ENCODE data around the gene VGLL4.
"Not testable (repeated sequence)": the region's sequence is repeated elsewhere in the genome, so short reads cannot be mapped to it uniquely, and the experiment has no call there.

The VGLL4 gene

DNA sequence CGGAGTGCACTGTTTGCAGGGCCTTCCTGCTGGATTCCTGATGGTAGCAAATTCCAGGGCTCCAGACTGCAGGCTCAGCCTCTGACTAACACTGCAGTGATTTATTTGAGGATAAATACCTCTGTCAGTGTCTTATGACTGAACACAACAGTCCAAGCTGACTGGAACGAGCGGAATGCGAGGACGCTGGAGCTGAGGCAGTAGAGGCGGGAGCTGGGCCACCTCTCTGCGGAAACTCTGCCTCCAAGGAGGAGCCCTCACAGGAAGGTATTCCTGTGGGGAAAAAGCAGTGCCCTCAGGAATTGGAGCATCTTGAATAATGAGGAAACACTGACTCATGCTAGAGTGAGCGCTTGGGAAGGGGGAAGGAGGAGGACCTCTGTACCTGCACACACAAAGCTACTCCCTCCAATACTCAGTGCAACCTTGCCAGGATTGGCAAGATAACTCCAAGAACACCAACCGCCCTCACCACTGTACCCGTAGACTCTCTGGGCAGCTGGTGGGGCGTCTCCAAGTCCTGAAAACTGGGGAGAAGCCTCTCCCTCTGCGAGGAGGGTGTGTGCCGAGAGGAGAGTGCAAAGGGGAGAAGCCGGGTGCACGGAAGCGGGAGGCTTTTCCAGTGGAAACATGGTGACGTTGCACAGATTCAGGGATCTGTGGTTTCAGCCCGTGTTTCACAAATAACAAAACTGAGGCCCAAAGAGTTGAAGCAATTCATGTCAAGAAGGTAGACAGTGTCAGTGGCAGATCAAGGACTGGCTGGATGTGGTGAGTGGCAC is 43.0 kb downstream of the VGLL4 start:
- no peak for TF ChIP-seq ZNF274 (IDR thresholded peaks at IDR 0.05; ENCODE audit: low read depth, low read length)
- no peak overlapping the region for H3K4me3 ChIP-seq (ENCODE audit: low read length)

- TF ChIP-seq ZNF274 (IDR thresholded peaks at IDR 0.05; ENCODE audit: low read depth, low read length), result no peak
- no peak overlapping the region for H3K4me3 ChIP-seq (ENCODE audit: low read length)
Observed at GRCh38 chr3:11596387-11596786, 47.3 kb downstream of the VGLL4 start.

DNA sequence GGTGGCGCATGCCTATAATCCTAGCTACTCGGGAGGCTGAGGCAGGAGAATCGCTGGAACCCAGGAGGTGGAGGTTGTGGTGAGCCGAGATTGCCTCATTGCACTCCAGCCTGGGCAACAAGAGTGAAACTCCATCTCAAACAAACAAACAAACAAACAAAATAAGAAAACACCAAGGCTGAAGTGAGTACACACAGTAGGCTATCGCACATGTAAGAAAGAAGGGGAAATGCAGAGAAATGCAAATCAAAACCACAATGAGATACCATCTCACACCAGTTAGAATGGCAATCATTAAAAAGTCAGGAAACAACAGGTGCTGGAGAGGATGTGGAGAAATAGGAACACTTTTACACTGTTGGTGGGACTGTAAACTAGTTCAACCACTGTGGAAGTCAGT is 48.7 kb downstream of the VGLL4 start:
- H3K4me3 ChIP-seq (ENCODE audit: low read length), result not testable (repeated sequence)

DNA sequence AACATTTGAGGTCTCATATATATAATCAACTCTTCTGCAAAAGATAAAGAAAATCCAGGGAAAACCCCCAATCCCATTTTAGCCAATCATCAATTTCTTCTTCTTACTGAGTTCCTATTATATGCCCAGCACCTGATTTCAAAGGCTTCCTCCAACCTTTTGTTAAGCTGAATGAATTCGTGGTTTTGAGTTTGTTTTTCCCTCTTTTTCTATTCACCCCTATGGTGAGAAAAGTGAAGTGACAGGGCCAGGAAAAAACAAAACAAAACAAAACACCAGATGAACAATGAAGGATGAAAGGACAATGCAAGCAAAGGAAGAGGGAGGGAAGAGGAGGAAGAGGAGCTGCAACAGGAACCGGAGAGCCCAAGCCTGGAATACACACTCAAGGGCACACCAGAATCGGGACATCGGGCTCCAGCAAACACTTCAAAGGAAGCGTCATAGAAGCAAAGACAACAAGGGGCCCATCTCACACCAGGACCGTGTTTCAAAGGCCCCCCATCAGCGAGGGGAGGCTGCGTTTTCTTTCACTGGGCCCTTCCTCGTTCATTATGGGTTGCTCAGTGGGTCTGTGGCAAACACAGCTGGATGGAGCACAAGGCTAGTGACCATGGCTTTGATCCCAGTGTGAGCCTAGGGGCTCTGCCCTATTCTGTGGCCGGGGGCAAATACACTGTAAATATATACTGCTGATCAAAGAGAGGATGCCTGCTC is 50.2 kb downstream of the VGLL4 start:
- TF ChIP-seq ZNF274 (IDR thresholded peaks at IDR 0.05; ENCODE audit: low read depth, low read length), result no peak
- no peak overlapping the region for H3K4me3 ChIP-seq (ENCODE audit: low read length)

GRCh38 chr3:11592445-11593298 is 51.0 kb downstream of the VGLL4 start:
- TF ChIP-seq ZNF274 (IDR thresholded peaks at IDR 0.05; ENCODE audit: low read depth, low read length), result no peak
- no peak overlapping the region for H3K4me3 ChIP-seq (ENCODE audit: low read length)

DNA sequence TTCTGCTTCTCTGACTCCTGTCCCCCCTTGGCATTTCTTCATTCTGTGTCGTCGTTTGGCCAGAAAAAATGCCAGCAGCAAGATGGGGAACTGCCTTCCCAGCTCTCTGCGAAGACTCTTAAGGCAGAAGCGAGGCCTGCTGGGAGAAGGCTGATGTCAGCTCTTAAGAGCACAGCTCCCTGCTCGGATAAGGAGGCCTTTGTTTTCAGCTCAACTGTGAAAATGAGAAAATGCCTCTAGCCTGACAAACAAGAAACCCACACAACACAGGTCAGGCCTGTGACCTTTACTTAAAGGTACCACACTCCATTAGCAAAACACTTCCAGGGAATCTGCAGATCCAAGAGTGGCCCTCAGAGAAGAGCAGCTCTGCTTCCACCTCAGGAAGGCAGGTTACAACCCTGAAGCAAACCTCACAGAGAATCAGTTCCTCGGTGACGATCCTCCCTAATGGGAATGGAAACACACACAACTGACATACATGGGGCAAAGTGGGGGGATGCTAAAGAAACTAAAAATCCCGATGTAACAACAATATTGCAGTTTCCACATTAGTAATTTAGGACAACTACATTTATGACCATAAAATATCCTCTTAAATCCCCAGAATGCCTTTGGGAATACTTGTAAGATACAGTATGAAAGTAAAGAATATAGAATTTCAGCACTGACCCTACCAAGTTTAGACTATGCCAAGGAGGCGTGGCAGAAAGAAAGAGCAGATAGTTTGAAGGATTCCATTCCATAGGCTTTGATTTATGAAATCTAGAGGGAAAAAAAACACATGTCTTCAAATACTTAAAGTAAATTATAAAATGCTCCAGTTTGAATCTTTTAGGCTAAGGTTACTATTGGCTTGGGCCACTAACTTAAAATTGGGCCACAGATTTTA is 52.1 kb downstream of the VGLL4 start:
- no peak for TF ChIP-seq ZNF274 (IDR thresholded peaks at IDR 0.05; ENCODE audit: low read depth, low read length)
- H3K4me3 ChIP-seq (ENCODE audit: low read length), result no peak overlapping the region

DNA sequence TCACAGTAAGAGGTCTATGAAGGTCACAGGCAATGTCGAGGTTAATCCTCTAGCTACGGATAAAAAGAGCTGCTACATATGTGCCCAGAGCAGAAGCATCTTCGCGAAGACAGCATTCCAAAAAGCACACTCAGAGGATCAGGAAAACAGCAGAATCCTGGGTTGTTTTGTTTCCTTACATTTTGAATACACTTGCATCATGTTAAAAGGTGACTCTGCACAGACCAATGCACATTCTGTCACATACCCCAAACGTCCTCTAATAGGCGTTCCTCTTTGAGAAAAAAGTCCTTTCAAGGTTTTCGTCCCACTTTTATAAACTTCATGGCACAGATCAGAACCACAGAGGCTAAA is 52.7 kb downstream of the VGLL4 start:
- TF ChIP-seq ZNF274 (IDR thresholded peaks at IDR 0.05; ENCODE audit: low read depth, low read length), result no peak
- no peak overlapping the region for H3K4me3 ChIP-seq (ENCODE audit: low read length)

GRCh38 chr3:11589706-11590105 is 54.0 kb downstream of the VGLL4 start:
- H3K4me3 ChIP-seq (ENCODE audit: low read length), result no peak overlapping the region

DNA sequence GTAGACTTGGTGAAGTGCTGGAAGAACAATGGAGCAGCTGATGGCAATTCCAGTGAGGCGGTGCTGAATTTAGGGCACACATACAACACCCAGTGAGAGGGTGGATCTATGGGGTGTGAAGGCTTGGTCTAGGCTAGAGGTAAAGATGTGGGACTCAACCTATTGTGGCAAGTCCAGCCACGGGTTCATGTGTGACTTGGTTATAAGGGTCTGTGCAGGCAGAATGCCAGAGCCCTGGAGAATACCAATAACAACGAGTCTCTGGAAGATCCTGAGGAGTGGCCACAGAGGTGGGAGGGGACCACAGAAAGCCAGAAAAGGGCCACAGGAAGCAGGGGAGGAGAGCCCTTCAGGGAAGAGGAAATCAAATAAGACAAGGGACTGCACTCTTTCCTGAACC is 55.0 kb downstream of the VGLL4 start:
- H3K4me3 ChIP-seq (ENCODE audit: low read length), result no peak overlapping the region
- no peak for TF ChIP-seq ZNF274 (IDR thresholded peaks at IDR 0.05; ENCODE audit: low read depth, low read length)

More at GRCh38 chr3:11589706-11590105, 54.0 kb downstream of the VGLL4 start:
- TF ChIP-seq ZNF274 (IDR thresholded peaks at IDR 0.05; ENCODE audit: low read depth, low read length), result no peak

DNA sequence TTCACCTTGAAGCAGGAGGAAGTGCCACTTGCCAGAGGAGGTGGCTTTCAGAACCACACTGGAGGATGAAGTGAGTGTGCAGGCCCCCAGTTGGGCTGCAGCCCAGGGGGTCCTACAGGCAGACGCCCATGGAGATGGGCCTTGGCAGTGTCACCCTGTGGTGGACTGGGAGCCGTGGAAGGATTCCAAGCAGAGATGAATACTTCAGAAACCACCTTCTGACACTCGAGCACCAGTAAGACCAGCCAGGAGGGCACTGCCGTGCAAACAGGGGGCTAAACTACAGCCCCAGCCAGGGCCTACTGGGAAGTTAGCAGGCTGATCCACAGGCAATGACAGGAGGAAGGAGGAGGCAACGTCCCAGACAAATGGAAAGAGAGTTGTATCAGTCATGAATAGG is 55.4 kb downstream of the VGLL4 start:
- no peak for TF ChIP-seq ZNF274 (IDR thresholded peaks at IDR 0.05; ENCODE audit: low read depth, low read length)
- H3K4me3 ChIP-seq (ENCODE audit: low read length), result no peak overlapping the region

DNA sequence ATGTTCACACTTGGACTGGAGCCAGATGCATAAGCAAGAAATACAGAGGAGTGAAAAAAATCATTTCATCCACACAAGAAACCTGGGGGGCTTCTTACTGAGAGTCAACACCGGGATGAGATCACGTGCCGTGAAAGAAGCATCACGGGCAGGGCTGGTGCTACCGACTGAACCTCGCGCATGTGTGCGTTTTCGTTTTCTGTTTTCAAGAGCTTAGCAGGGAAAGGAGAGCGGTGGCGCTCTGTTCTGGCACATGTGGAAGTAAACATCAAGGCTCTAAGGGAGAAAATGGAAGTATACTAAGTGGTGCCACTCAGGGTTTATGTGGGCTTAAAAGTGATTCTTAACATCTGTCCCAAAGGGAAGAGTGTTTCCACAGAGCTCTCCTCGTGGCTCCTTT is 55.9 kb downstream of the VGLL4 start:
- TF ChIP-seq ZNF274 (IDR thresholded peaks at IDR 0.05; ENCODE audit: low read depth, low read length), result no peak
- H3K4me3 ChIP-seq (ENCODE audit: low read length), result no peak overlapping the region

GRCh38 chr3:11584570-11584969 is 59.1 kb downstream of the VGLL4 start:
- no peak for TF ChIP-seq ZNF274 (IDR thresholded peaks at IDR 0.05; ENCODE audit: low read depth, low read length)
- H3K4me3 ChIP-seq (ENCODE audit: low read length), result no peak overlapping the region

DNA sequence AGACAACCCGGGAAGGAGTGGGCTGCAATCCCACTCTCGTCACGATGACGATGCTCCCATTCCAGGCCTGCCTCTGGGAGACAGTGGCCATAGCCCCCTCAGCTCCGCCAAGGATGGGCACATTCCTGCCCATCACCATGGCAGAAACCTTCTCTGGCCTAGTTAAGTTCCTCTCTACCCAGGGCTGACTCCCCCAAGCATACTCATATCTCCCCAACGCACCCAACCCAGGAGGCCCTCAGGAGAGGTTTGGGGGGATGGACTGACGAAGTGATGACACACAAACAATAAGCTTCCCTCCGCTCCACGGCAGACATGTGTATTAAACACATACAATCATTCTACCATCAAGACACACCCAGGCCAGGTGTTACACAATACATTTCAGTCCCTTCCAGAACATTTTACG is 60.1 kb downstream of the VGLL4 start:
- no peak overlapping the region for H3K4me3 ChIP-seq (ENCODE audit: low read length)
- TF ChIP-seq ZNF274 (IDR thresholded peaks at IDR 0.05; ENCODE audit: low read depth, low read length), result no peak

GRCh38 chr3:11583235-11583634 is 60.5 kb downstream of the VGLL4 start:
- H3K4me3 ChIP-seq (ENCODE audit: low read length), result no peak overlapping the region
- TF ChIP-seq ZNF274 (IDR thresholded peaks at IDR 0.05; ENCODE audit: low read depth, low read length), result no peak

Data from GM08714 (cell line).